Stimulated activated CD8-positive, alpha-beta memory T cell treated with anti-CD3 and anti-CD28 coated beads, Interleukin-7, amount 100 ng/mL, for 1 hour (primary cell): ENCODE data around the gene MAPK1IP1L.
"Not testable (repeated sequence)": the region's sequence is repeated elsewhere in the genome, so short reads cannot be mapped to it uniquely, and the experiment has no call there.

Experiments
- DNase-seq, 2 donors: peaks; one replicate each; pipeline ENCODE4 v3.0.0-alpha.2; 2020; ENCODE audit warnings: low read depth in 2 of 2

MAPK1IP1L gene

GRCh38 chr14:55051423-55052268 is at the start of gene MAPK1IP1L:
MAPK1IP1L (plus strand) TSS chr14:55051647; CDS start chr14:55061684, 10,037 bp downstream.
- peak; percentile 76 to 87 for DNase-seq

GRCh38 chr14:55005071-55005470 is 46.4 kb upstream of the MAPK1IP1L start:
- DNase-seq, result no peak

GRCh38 chr14:55015006-55015405 is 36.4 kb upstream of the MAPK1IP1L start:
- DNase-seq, result no peak

GRCh38 chr14:55019968-55020554 is 31.4 kb upstream of the MAPK1IP1L start:
- DNase-seq, result no peak

GRCh38 chr14:55024365-55024764 is 27.1 kb upstream of the MAPK1IP1L start:
- DNase-seq, result not testable (repeated sequence)

GRCh38 chr14:55025948-55026347 is 25.5 kb upstream of the MAPK1IP1L start:
- DNase-seq, result no peak

GRCh38 chr14:55026441-55026792 is 25.0 kb upstream of the MAPK1IP1L start:
- DNase-seq, result no peak

GRCh38 chr14:55026793-55027561 is 24.5 kb upstream of the MAPK1IP1L start, which contains the start of the genes SOCS4 and WDHD1:
SOCS4 (plus strand) TSS chr14:55027236; CDS start chr14:55043042, 15,806 bp downstream.
WDHD1 (minus strand) TSS chr14:55027099; CDS start chr14:55026787, 312 bp downstream.
- DNase-seq, result peak; percentile 90 to 93

- DNase-seq, result no peak
Observed at GRCh38 chr14:55028066-55028465, 23.4 kb upstream of the MAPK1IP1L start.

GRCh38 chr14:55028476-55028875 is 23.0 kb upstream of the MAPK1IP1L start:
- DNase-seq, result no peak

- no peak for DNase-seq
Observed at GRCh38 chr14:55031190-55031589, 20.3 kb upstream of the MAPK1IP1L start.

- DNase-seq, result not testable (repeated sequence)
Observed at GRCh38 chr14:55037995-55038394, 13.5 kb upstream of the MAPK1IP1L start.

- DNase-seq, result no peak
Observed at GRCh38 chr14:55038708-55039107, 12.7 kb upstream of the MAPK1IP1L start.

GRCh38 chr14:55043528-55043927 is 7.9 kb upstream of the MAPK1IP1L start:
- DNase-seq, result no peak

- no peak for DNase-seq
Observed at GRCh38 chr14:55045087-55045486, 6.4 kb upstream of the MAPK1IP1L start.

GRCh38 chr14:55047301-55048053 is 4.0 kb upstream of the MAPK1IP1L start:
- DNase-seq, result no peak

GRCh38 chr14:55048900-55049436 is 2.5 kb upstream of the MAPK1IP1L start:
- no peak for DNase-seq

- no peak for DNase-seq
Observed at GRCh38 chr14:55051165-55051422, 353 bp upstream of the MAPK1IP1L start.

GRCh38 chr14:55052269-55052930 is 953 bp downstream of the MAPK1IP1L start:
- DNase-seq, result no peak

GRCh38 chr14:55053018-55053417 is 1.6 kb downstream of the MAPK1IP1L start:
- DNase-seq, result no peak

GRCh38 chr14:55053500-55053899 is 2.1 kb downstream of the MAPK1IP1L start:
- DNase-seq, result no peak
